Measurements from ENCODE around the gene NRXN3.

GRCh38 chr14:78425782-78426181 lies 255.6 kb downstream of the NRXN3 start:
- TF ChIP-seq CTCF (conservative IDR thresholded peaks at IDR 0.05 in 1 of 2, IDR thresholded peaks at IDR 0.05 in 1 of 2; ENCODE audit: extremely low read depth in 1 of 2, insufficient read depth in 1 of 2, low read depth in 1 of 2, low read length in 2 of 2) (no peak), EZH2 (IDR thresholded peaks at IDR 0.05; ENCODE audit: borderline replicate concordance, low read length) (no peak)

Measured in mammary epithelial cell (primary cell).